Measurements from ENCODE around the gene MYO9A. TPM values are rescaled to one million over a fixed set of nuclear protein-coding genes. Genes with fewer than 3 reads are reported as not detected.

MYO9A gene
- total RNA-seq, 3 donors from 2014 or later = 40.0 to 79.3 (median 41.8) TPM

GRCh38 chr15:72042054-72042453 lies 75.9 kb downstream of the MYO9A start:
- intact Hi-C loops (cut with DNase I, micrococcal nuclease) = no loop called here
- Histone ChIP-seq H3K9me3 (no peaks in the 10 kb centered on the region), H3K4me3 (no peak overlapping the region), H3K36me3 (ENCODE audit: low read depth) (no peaks in the 10 kb centered on the region), H3K4me1 (ENCODE audit: low read depth) (no peaks in the 10 kb centered on the region)
- TF ChIP-seq CTCF (IDR thresholded peaks at IDR 0.05) = no peak
- ATAC-seq (no peak), DNase-seq (no peak)

GRCh38 chr15:72037321-72037720 lies 80.6 kb downstream of the MYO9A start:
- ATAC-seq = peak; percentile 40

GRCh38 chr15:72034859-72035650 lies 82.9 kb downstream of the MYO9A start:
- ATAC-seq = no peak
- intact Hi-C loops (cut with DNase I, micrococcal nuclease) = no loop called here
- TF ChIP-seq CTCF (IDR thresholded peaks at IDR 0.05) = no peak

More at GRCh38 chr15:72037321-72037720, 80.6 kb downstream of the MYO9A start:
- no peaks in the 10 kb centered on the region for H3K36me3 ChIP-seq (ENCODE audit: low read depth)
- DNase-seq = no peak
- H3K4me3 ChIP-seq = no peak overlapping the region
- H3K9me3 ChIP-seq = peaks cover 2% of the 10 kb centered on the region
- TF ChIP-seq CTCF (IDR thresholded peaks at IDR 0.05) = no peak
- H3K4me1 ChIP-seq (ENCODE audit: low read depth) = no peaks in the 10 kb centered on the region
- intact Hi-C loops (cut with DNase I, micrococcal nuclease) = no loop called here

GRCh38 chr15:72034351-72034750 lies 83.6 kb downstream of the MYO9A start:
- no peak overlapping the region for H3K4me3 ChIP-seq
- no peaks in the 10 kb centered on the region for H3K36me3 ChIP-seq (ENCODE audit: low read depth)
- no peak for DNase-seq
- H3K9me3 ChIP-seq = peaks cover 2% of the 10 kb centered on the region
- no peak for ATAC-seq
- H3K4me1 ChIP-seq (ENCODE audit: low read depth) = no peaks in the 10 kb centered on the region
- no peak for TF ChIP-seq CTCF (IDR thresholded peaks at IDR 0.05)
- intact Hi-C loops (cut with DNase I, micrococcal nuclease) = no loop called here

More at GRCh38 chr15:72034859-72035650, 82.9 kb downstream of the MYO9A start:
- Histone ChIP-seq H3K4me1 (ENCODE audit: low read depth) (no peaks in the 10 kb centered on the region), H3K36me3 (ENCODE audit: low read depth) (no peaks in the 10 kb centered on the region), H3K4me3 (no peak overlapping the region), H3K9me3 (peaks cover 2% of the 10 kb centered on the region)
- DNase-seq = no peak

- ATAC-seq (no peak), DNase-seq (no peak)
- Histone ChIP-seq H3K36me3 (ENCODE audit: low read depth) (no peaks in the 10 kb centered on the region), H3K9me3 (peaks cover 2% of the 10 kb centered on the region), H3K4me3 (no peak overlapping the region), H3K4me1 (ENCODE audit: low read depth) (no peaks in the 10 kb centered on the region)
- intact Hi-C loops (cut with DNase I, micrococcal nuclease) = no loop called here
- no peak for TF ChIP-seq CTCF (IDR thresholded peaks at IDR 0.05)
These were observed 84.2 kb downstream of the MYO9A start for GRCh38 chr15:72033711-72034110.
